Suprapubic skin (tissue), 4 donors: ENCODE results near the gene LPAR3. TPM values are rescaled to one million over a fixed set of nuclear protein-coding genes. Genes with fewer than 3 reads are reported as not detected.

Source experiments
- DNase-seq, 2 donors: peaks; one replicate each; pipeline ENCODE4 v3.0.0-alpha.2; 2019; ENCODE audit warnings: low spot score in 2 of 2
- H3K27ac ChIP-seq: fragments of 200-600 bp; sonication (generic); one replicate; pipeline ENCODE4 v1.5.1; 2019
- H3K27me3 ChIP-seq: fragments of 200-600 bp; sonication (generic); one replicate; pipeline ENCODE4 v1.5.1; 2019
- H3K36me3 ChIP-seq: fragments of 200-600 bp; sonication (generic); one replicate; pipeline ENCODE4 v1.5.1; 2019
- H3K4me1 ChIP-seq: fragments of 200-600 bp; sonication (generic); one replicate; pipeline ENCODE4 v1.5.1; 2019
- H3K4me3 ChIP-seq: fragments of 200-600 bp; sonication (generic); one replicate; pipeline ENCODE4 v1.5.1; 2019; ENCODE audit warnings: mild to moderate bottlenecking
- H3K9me3 ChIP-seq: fragments of 200-600 bp; sonication (generic); one replicate; pipeline ENCODE4 v1.5.1; 2019
- CTCF ChIP-seq, 2 donors: fragments of 200-600 bp in 1 of 2; fragments of 450-650 bp in 1 of 2; sonication (generic) in 1 of 2; IDR thresholded peaks; one replicate each; pipeline ENCODE4 v1.5.1; 2016 to 2019; ENCODE audit warnings: antibody characterized with exemption in 2 of 2, mild to moderate bottlenecking in 1 of 2, moderate library complexity in 1 of 2
- EP300 ChIP-seq: sonication (generic); formaldehyde crosslinking; IDR thresholded peaks from one replicate; pipeline ENCODE4 v1.6.1; 2017; ENCODE audit warnings: antibody characterized with exemption
- POLR2A ChIP-seq, 2 donors: fragments of 450-650 bp; IDR thresholded peaks; one replicate each; pipeline ENCODE4 v1.6.1; 2017; ENCODE audit warnings: antibody characterized with exemption in 2 of 2, mild to moderate bottlenecking in 2 of 2, moderate library complexity in 2 of 2
- POLR2AphosphoS5 ChIP-seq, 3 donors: sonication (generic); formaldehyde crosslinking; IDR thresholded peaks; one replicate each; pipeline ENCODE4 v1.6.1; 2017; ENCODE audit warnings: antibody characterized with exemption in 3 of 3
- WGBS: methylation state at CpG from one replicate; pipeline ENCODE4 v1.1.5; 2018; 5-methylcytosine and 5-hydroxymethylcytosine counted together
- total RNA-seq, 4 donors: library from RNA; depleted of rRNA; stranded (reverse); fragments of >200 nt; gene quantifications; one replicate each; pipeline ENCODE4 v1.1.0, GENCODE V29; 2016

LPAR3 gene
- total RNA-seq, 4 donors from 2014 or later = 13.9 to 25.1 (median 17.7) TPM

GRCh38 chr1:84936116-84936810, 43.3 kb upstream of the LPAR3 start:
- H3K9me3 ChIP-seq = no peaks in the 10 kb centered on the region
- no peaks in the 10 kb centered on the region for H3K36me3 ChIP-seq
- H3K27me3 ChIP-seq = no peaks in the 10 kb centered on the region
- WGBS = 2% methylated on average over 5 of the region's 5 CpGs
- no peak for DNase-seq
- no peak overlapping the region for H3K27ac ChIP-seq
- H3K4me3 ChIP-seq = no peak overlapping the region
- TF ChIP-seq POLR2A (IDR thresholded peaks at IDR 0.05) = no peak
- TF ChIP-seq CTCF (IDR thresholded peaks at IDR 0.05) = peak; percentile 86
- no peaks in the 10 kb centered on the region for H3K4me1 ChIP-seq

GRCh38 chr1:84933011-84933611, 40.1 kb upstream of the LPAR3 start:
- no peak for DNase-seq
- Histone ChIP-seq H3K9me3 (no peaks in the 10 kb centered on the region), H3K27me3 (no peaks in the 10 kb centered on the region), H3K4me1 (no peaks in the 10 kb centered on the region), H3K27ac (no peak overlapping the region), H3K36me3 (no peaks in the 10 kb centered on the region), H3K4me3 (no peak overlapping the region)
- TF ChIP-seq POLR2A (IDR thresholded peaks at IDR 0.05) (no peak), POLR2AphosphoS5 (IDR thresholded peaks at IDR 0.05) (no peak), EP300 (no peak), CTCF (IDR thresholded peaks at IDR 0.05) (no peak)
- 72% methylated on average over 7 of the region's 7 CpGs for WGBS

- H3K4me3 ChIP-seq = no peak overlapping the region
- no peaks in the 10 kb centered on the region for H3K36me3 ChIP-seq
- H3K27me3 ChIP-seq = no peaks in the 10 kb centered on the region
- no peak for DNase-seq
- H3K27ac ChIP-seq = no peak overlapping the region
- TF ChIP-seq EP300 (no peak), POLR2AphosphoS5 (IDR thresholded peaks at IDR 0.05) (no peak), CTCF (IDR thresholded peaks at IDR 0.05) (no peak), POLR2A (IDR thresholded peaks at IDR 0.05) (no peak)
- no peaks in the 10 kb centered on the region for H3K9me3 ChIP-seq
- 86% methylated on average over 2 of the region's 2 CpGs for WGBS
- H3K4me1 ChIP-seq = no peaks in the 10 kb centered on the region
Measured at GRCh38 chr1:84930831-84931230, 37.8 kb upstream of the LPAR3 start.

- Histone ChIP-seq H3K36me3 (no peaks in the 10 kb centered on the region), H3K4me3 (no peak overlapping the region), H3K4me1 (no peaks in the 10 kb centered on the region), H3K27ac (no peak overlapping the region), H3K9me3 (no peaks in the 10 kb centered on the region), H3K27me3 (no peaks in the 10 kb centered on the region)
- 80% methylated on average over 4 of the region's 4 CpGs for WGBS
- TF ChIP-seq POLR2AphosphoS5 (IDR thresholded peaks at IDR 0.05) (no peak), POLR2A (IDR thresholded peaks at IDR 0.05) (no peak), EP300 (no peak), CTCF (IDR thresholded peaks at IDR 0.05) (no peak)
- no peak for DNase-seq
Measured at GRCh38 chr1:84930329-84930728, 37.3 kb upstream of the LPAR3 start.

- Histone ChIP-seq H3K36me3 (no peaks in the 10 kb centered on the region), H3K27me3 (no peaks in the 10 kb centered on the region), H3K4me1 (no peaks in the 10 kb centered on the region), H3K9me3 (no peaks in the 10 kb centered on the region), H3K27ac (no peak overlapping the region), H3K4me3 (no peak overlapping the region)
- 68% methylated on average over 1 of the region's 1 CpG for WGBS
- no peak for DNase-seq
- TF ChIP-seq POLR2AphosphoS5 (IDR thresholded peaks at IDR 0.05) (no peak), POLR2A (IDR thresholded peaks at IDR 0.05) (no peak), EP300 (no peak), CTCF (IDR thresholded peaks at IDR 0.05) (no peak)
Measured at GRCh38 chr1:84929581-84929980, 36.6 kb upstream of the LPAR3 start.
